Measurements from ENCODE around the gene RFPL4AL1.
"Not testable (repeated sequence)": the region's sequence is repeated elsewhere in the genome, so short reads cannot be mapped to it uniquely, and the experiment has no call there.

The RFPL4AL1 gene

GRCh38 chr19:55768818-55769217, at the start of gene RFPL4AL1:
Gene RFPL4AL1, plus strand, starts transcription at chr19:55769118. Its CDS starts 2,687 bp downstream, at chr19:55771805.
- not testable (repeated sequence) for DNase-seq (ENCODE audit: insufficient read length, low spot score); FAIRE-seq

- DNase-seq (ENCODE audit: insufficient read length, low spot score), result no peak
- no peak for FAIRE-seq
Observed at GRCh38 chr19:55720214-55720746, 48.6 kb upstream of the RFPL4AL1 start.

- FAIRE-seq, result no peak
- no peak for DNase-seq (ENCODE audit: insufficient read length, low spot score)
Observed at GRCh38 chr19:55720801-55721200, 48.1 kb upstream of the RFPL4AL1 start.

GRCh38 chr19:55723491-55723890, 45.4 kb upstream of the RFPL4AL1 start:
- FAIRE-seq, result no peak

GRCh38 chr19:55730378-55730777, 38.5 kb upstream of the RFPL4AL1 start:
- not testable (repeated sequence) for FAIRE-seq

More at GRCh38 chr19:55723491-55723890, 45.4 kb upstream of the RFPL4AL1 start:
- no peak for DNase-seq (ENCODE audit: insufficient read length, low spot score)

GRCh38 chr19:55738302-55738701, 30.6 kb upstream of the RFPL4AL1 start, which contains the start of gene NLRP9:
Gene NLRP9, minus strand, starts transcription at chr19:55738402. Its CDS starts 28 bp downstream, at chr19:55738374.
- DNase-seq (ENCODE audit: insufficient read length, low spot score) (no peak), FAIRE-seq (no peak)

More at GRCh38 chr19:55730378-55730777, 38.5 kb upstream of the RFPL4AL1 start:
- DNase-seq (ENCODE audit: insufficient read length, low spot score), result not testable (repeated sequence)

- DNase-seq (ENCODE audit: insufficient read length, low spot score), result no peak
- FAIRE-seq, result no peak
Observed at GRCh38 chr19:55750715-55751114, 18.2 kb upstream of the RFPL4AL1 start.

GRCh38 chr19:55753401-55753800, 15.5 kb upstream of the RFPL4AL1 start:
- DNase-seq (ENCODE audit: insufficient read length, low spot score) (no peak), FAIRE-seq (no peak)

GRCh38 chr19:55756808-55757207, 12.1 kb upstream of the RFPL4AL1 start:
- FAIRE-seq; DNase-seq (ENCODE audit: insufficient read length, low spot score): not testable (repeated sequence)

- not testable (repeated sequence) for FAIRE-seq; DNase-seq (ENCODE audit: insufficient read length, low spot score)
Observed at GRCh38 chr19:55758797-55759196, 10.1 kb upstream of the RFPL4AL1 start, which contains the start of gene RFPL4A. Gene RFPL4A, plus strand, starts transcription at chr19:55759097. Its CDS starts 2,704 bp downstream, at chr19:55761801.

- FAIRE-seq (no peak), DNase-seq (ENCODE audit: insufficient read length, low spot score) (no peak)
Observed at GRCh38 chr19:55766466-55766865, 2.5 kb upstream of the RFPL4AL1 start.

- not testable (repeated sequence) for DNase-seq (ENCODE audit: insufficient read length, low spot score); FAIRE-seq
Observed at GRCh38 chr19:55769632-55770031, 714 bp downstream of the RFPL4AL1 start.

- no peak for FAIRE-seq
- no peak for DNase-seq (ENCODE audit: insufficient read length, low spot score)
Observed at GRCh38 chr19:55777528-55777927, 8.6 kb downstream of the RFPL4AL1 start.

GRCh38 chr19:55778331-55778730, 9.4 kb downstream of the RFPL4AL1 start:
- FAIRE-seq (no peak), DNase-seq (ENCODE audit: insufficient read length, low spot score) (no peak)

GRCh38 chr19:55781112-55781511, 12.2 kb downstream of the RFPL4AL1 start:
- FAIRE-seq (no peak), DNase-seq (ENCODE audit: insufficient read length, low spot score) (no peak)

- DNase-seq (ENCODE audit: insufficient read length, low spot score) (no peak), FAIRE-seq (no peak)
Observed at GRCh38 chr19:55795021-55795420, 26.1 kb downstream of the RFPL4AL1 start.

- DNase-seq (ENCODE audit: insufficient read length, low spot score) (no peak), FAIRE-seq (no peak)
Observed at GRCh38 chr19:55801416-55801815, 32.5 kb downstream of the RFPL4AL1 start.

GRCh38 chr19:55802281-55802680, 33.4 kb downstream of the RFPL4AL1 start:
- no peak for DNase-seq (ENCODE audit: insufficient read length, low spot score)
- no peak for FAIRE-seq

GRCh38 chr19:55809381-55810058, 40.6 kb downstream of the RFPL4AL1 start:
- peak; percentile 80 for FAIRE-seq
- peak; percentile 29 for DNase-seq (ENCODE audit: insufficient read length, low spot score)

GRCh38 chr19:55811340-55811739, 42.4 kb downstream of the RFPL4AL1 start:
- no peak for DNase-seq (ENCODE audit: insufficient read length, low spot score)
- FAIRE-seq, result no peak

GRCh38 chr19:55812449-55812848, 43.5 kb downstream of the RFPL4AL1 start:
- DNase-seq (ENCODE audit: insufficient read length, low spot score) (no peak), FAIRE-seq (no peak)

- DNase-seq (ENCODE audit: insufficient read length, low spot score) (no peak), FAIRE-seq (no peak)
Observed at GRCh38 chr19:55813906-55814305, 45.0 kb downstream of the RFPL4AL1 start.
